Gastroesophageal sphincter (tissue), 3 donors: ENCODE data around the gene ZNF200.

Experiments used
- EP300 ChIP-seq: sonication (generic); formaldehyde crosslinking; IDR thresholded peaks from one replicate; pipeline ENCODE4 v1.6.1; 2017; ENCODE audit warnings: antibody characterized with exemption, mild to moderate bottlenecking
- POLR2A ChIP-seq, 2 donors: fragments of 450-650 bp; IDR thresholded peaks; one replicate each; pipeline ENCODE4 v1.6.1; 2017; ENCODE audit warnings: antibody characterized with exemption in 2 of 2, mild to moderate bottlenecking in 2 of 2, moderate library complexity in 1 of 2
- POLR2AphosphoS5 ChIP-seq: sonication (generic); formaldehyde crosslinking; IDR thresholded peaks from one replicate; pipeline ENCODE4 v1.6.1; 2017; ENCODE audit warnings: antibody characterized with exemption
- TF ChIP-seq, protein P1 (sequence below), 4 experiments: fragments of 200-600 bp in 2 of 4; fragments of 450-650 bp in 2 of 4; sonication (generic) in 1 of 4; IDR thresholded peaks; one replicate each; pipeline ENCODE4 v1.5.1; 2017 to 2019; ENCODE audit warnings: antibody characterized with exemption in 4 of 4, mild to moderate bottlenecking in 2 of 4, moderate library complexity in 2 of 4

- no peak for TF ChIP-seq POLR2A (IDR thresholded peaks at IDR 0.05)
- TF ChIP-seq, protein P1, sequence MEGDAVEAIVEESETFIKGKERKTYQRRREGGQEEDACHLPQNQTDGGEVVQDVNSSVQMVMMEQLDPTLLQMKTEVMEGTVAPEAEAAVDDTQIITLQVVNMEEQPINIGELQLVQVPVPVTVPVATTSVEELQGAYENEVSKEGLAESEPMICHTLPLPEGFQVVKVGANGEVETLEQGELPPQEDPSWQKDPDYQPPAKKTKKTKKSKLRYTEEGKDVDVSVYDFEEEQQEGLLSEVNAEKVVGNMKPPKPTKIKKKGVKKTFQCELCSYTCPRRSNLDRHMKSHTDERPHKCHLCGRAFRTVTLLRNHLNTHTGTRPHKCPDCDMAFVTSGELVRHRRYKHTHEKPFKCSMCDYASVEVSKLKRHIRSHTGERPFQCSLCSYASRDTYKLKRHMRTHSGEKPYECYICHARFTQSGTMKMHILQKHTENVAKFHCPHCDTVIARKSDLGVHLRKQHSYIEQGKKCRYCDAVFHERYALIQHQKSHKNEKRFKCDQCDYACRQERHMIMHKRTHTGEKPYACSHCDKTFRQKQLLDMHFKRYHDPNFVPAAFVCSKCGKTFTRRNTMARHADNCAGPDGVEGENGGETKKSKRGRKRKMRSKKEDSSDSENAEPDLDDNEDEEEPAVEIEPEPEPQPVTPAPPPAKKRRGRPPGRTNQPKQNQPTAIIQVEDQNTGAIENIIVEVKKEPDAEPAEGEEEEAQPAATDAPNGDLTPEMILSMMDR (IDR thresholded peaks at IDR 0.05): no peak
- no peak for TF ChIP-seq POLR2AphosphoS5
- no peak for TF ChIP-seq EP300
These were observed 8.9 kb upstream of the ZNF200 start for GRCh38 chr16:3243882-3244281.
